HG02970 (cell line): ENCODE results near the gene DYNLL1.

Experiments
- ATAC-seq: cut with Tn5 transposase; IDR thresholded peaks from one replicate; pipeline ENCODE4 v1.9.1; 2021; ENCODE audit warnings: mild to moderate bottlenecking, moderate library complexity, moderate number of reproducible peaks; ENCODE audit not compliant: unreplicated experiment, low FRiP score

DYNLL1 gene

DNA sequence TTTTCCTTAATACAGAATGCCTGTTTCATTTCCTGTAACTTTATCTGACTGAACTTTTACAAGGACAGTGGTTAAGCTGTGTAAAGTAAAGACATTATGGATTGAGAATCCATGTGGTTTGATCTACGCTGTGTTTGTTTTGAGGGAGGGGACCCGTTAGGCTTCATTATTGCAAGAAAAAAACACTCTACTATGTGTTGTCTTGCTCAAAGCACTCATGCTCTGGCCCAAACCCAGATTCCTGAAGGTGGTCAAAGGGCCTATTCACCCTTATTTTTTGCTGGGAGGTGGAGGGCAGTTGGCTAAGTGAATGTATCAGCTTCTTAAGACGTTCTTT, 50.1 kb downstream of the DYNLL1 start:
- ATAC-seq, result no peak
